Inflammatory macrophage treated with lipopolysaccharide for 1 hour (primary cell): Measurements from ENCODE around the gene PCYOX1L.

Experiments used
- DNase-seq, 2 donors: peaks; one replicate each; pipeline ENCODE4 v3.0.0-alpha.2; 2020 to 2022

PCYOX1L gene

DNA sequence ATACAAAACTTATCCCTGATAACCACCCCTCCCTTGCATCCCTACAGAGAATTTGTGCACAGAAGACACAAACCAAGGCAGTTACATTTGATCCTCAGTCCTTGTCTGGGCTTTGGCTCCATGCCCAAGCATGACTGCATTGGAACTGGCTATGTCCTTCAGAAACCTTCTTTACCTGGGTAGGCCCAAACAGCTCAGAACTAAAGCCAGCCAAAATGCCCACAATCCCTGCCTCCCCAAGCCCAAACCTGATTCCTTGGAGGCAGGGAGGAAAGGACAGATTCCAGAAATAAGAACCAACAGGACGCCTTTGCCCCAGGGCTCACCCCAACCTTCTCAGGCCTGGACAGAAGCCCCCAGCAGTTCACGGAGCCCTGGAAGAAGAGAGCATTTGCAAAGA lies 13.0 kb downstream of the PCYOX1L start:
- DNase-seq: no peak

DNA sequence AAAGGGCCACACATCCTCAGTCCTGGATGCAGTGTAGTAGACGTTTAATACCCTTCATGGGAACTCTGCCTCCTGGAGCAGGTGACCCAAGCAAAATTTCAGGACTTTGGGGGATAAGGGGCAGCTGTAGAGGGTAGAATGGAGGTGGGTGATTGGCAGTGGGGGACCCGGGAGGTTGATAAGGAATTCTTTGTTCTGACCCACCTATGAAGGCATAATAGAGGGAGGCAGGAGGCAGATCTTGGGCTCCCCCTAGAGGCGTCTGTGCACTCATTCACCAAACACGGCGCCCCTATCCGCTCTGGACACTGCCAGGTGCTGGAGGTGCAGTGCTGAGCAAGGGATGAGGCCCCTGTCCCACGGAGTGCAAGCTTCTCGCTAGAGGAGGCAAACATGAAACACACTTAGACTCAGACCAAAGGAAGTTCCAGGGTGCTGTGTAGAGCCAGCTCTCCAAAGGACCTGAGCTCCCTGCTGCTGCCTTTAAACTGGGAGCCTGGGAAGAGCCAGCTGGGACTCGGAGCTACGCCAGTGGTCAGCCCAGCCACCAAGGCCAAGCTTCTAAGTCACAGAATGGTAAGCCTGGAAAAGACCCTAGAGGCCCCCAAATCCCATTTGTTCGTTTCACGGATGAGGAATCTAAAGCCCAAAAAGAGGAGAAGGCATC lies 13.6 kb downstream of the PCYOX1L start:
- DNase-seq: peak in 1 of 2 donors; percentile 69

DNA sequence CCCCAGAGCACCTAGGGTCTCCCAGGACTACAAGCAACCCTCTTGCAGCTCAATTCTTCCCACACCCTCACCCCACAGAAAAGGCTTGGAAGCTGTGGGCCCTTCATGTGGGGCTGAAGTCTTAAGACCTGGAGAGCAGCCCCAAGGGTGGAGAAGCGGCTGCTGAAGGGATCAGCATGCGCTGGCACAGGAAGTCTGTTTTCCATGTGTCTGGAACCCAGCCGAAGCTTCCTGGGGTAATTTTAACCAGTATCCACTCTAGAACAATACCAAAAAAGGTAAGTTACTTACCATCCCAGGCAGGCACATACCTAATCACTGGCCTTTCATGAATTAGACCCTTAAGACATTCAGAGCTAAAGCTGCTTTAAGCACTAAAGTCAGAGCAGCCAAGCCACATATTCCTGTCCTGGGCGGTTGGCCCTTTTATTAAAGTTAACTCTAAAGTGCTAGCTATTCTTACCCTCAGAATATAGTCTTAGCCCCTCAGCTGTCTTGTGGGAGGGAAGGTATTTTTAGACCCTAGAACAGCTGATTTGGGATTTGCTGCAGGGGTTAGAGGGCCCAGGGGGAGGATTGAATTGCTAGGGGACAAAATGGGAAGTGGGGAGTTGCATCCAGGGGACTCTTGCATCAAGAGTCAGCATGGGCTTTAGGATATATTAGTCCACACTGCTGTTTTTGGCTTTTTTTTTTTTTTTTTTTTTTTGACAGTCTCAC lies 14.4 kb downstream of the PCYOX1L start:
- DNase-seq: no peak

DNA sequence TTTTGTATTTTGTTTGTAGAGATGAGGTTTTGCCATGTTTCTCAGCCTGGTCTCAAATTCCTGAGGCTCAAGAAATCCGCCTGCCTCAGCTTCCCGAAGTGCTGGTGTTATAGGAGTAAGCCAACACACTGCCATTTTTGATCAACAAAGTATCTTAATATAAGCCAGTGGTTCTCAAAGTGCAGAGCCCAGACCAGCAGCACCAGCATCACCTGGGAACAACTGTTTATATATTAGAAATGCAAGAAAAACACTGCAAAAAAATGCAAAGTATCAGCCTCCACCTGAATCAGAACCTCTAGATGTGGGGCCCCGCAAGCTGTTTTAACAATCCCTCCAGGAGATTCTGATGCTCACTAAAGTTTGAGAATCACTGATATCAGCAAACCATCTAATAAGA lies 15.1 kb downstream of the PCYOX1L start:
- no peak for DNase-seq

DNA sequence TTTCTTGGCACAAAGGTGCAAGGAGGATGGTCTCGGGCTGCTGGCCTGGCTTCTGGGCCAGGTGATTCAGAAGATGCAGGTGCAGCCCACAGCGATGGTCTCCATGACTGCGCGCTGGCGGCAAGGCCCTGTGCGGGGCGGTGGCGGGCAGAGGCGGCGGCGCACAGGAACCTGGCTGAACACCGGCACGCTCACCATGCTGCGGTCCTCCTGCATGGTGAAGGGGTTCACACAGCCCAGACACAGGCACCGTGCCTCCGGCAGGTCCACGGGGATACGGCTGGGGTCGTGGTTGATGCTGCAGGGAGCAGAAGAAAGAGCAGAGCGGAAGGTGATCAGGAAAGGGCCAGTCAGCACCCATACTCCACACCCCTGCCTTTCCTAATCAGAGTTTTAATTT lies 16.5 kb downstream of the PCYOX1L start:
- no peak for DNase-seq

DNA sequence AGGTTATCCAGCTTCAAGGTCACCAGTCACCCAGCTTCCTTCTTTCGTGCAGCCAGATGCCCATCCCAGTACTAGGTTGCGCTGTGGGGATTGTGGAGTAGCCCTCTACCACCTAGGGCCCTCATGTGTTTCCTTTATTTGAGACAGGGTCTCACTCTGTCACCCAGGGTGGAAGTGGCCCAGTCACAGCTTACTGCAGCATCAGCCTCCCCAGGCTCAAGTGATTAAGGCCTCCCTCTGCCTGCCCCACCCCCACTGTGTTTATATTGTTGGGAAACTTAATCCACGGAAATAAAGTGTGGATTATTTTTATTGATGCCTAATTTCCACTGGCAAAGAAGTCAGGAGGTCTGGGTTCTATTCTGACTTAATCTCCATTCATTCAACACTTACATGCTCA lies 17.0 kb downstream of the PCYOX1L start:
- no peak for DNase-seq

DNA sequence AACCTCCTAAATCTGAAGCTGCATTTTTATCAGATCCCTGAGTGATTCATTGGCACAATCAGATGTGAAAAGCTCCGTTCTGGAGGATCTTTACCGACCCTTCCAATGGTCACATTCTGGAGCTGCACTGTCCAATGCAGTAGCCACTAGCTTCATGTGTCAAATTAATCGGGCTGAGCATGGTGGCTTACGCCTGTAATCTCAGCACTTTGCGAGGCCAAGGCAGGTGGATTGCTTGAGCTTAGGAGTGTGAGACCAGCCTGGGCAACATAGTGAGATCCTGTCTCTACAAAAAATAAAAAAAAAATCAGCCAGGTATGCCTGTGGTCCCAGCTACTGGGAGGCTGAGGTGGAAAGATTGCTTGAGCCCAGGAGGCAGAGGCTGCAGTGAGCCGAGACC lies 17.6 kb downstream of the PCYOX1L start:
- DNase-seq: no peak

DNA sequence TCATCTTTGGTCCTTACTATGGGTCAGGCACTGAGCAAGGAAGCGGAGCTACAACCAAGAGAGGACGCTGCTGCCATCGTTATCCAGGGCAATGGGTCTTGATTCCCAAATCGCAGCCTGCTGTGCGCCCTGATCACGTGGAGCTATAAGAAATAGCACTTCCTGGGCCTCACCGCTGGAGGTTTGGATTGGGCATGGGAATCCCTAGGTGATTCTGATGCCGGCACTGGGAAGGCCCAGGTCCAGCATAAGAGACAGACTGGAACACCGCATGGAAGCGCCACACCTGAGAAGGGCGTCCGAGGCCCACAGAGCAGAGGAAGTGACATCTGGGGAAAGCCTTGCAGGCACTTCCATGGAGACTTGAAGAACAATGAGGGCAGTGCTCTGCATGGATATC lies 18.3 kb downstream of the PCYOX1L start:
- DNase-seq: no peak

DNA sequence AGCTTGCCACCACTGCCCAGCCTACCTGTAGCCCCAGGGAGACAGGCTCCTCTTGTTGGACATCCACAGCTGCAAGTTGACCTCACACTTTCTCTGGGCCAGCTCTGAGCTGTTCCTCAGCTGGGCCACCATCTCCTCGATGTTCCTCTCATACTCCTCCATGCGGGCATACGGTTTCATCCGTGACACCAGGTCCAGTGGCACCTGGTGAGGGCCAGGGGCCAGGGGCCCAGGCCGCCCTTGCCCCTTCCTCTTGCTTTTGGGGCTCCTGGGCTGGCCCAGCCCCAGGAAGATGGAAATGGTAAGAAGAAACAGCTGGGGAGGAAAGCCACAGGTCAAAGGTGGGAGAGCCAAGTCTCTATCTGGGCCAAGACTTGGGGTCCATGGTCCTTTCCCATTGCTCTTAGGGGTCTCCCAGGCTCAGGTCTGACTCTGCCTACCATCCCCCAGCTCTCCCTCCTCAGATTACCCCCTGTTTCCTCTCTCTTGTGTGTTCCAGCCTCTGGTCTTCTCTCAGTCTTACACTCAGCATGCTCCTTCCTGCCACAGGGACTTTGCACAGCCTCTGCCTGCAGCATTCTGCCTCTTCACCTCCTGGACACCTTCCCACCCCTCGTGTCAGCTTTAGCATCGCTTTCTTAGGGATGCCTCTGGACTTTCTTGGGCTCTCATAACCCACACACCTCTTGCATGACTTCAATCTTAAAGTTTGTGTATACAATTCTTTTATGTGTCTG lies 19.0 kb downstream of the PCYOX1L start:
- DNase-seq: no peak

DNA sequence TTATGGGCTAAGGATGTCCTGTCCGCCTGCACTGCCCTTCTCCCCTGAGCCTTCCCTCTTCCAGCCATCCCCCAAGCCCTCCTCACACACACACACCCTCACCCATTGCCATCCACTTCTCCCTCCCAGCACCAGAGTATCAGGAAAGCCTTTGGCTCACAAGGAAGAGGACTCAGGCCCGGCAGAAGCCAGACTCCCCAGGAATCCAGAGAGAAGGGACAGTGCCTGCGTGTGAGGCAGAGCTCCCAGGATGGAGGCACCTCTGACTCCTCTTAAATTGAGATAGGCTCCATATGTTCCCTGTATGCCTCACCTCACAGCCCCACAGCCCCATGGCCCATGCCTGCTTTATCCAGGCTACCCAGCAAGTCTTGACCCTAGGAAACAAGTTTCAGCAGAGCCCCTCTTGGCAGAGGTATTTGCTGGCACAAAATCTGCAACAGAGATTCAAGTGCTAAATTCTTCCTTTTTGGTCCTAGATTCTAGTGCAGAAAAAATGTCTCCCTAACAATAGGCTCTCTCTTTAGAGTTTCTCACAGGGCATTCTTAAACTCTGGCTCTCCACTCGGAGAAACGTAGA lies 20.5 kb downstream of the PCYOX1L start:
- DNase-seq: no peak

DNA sequence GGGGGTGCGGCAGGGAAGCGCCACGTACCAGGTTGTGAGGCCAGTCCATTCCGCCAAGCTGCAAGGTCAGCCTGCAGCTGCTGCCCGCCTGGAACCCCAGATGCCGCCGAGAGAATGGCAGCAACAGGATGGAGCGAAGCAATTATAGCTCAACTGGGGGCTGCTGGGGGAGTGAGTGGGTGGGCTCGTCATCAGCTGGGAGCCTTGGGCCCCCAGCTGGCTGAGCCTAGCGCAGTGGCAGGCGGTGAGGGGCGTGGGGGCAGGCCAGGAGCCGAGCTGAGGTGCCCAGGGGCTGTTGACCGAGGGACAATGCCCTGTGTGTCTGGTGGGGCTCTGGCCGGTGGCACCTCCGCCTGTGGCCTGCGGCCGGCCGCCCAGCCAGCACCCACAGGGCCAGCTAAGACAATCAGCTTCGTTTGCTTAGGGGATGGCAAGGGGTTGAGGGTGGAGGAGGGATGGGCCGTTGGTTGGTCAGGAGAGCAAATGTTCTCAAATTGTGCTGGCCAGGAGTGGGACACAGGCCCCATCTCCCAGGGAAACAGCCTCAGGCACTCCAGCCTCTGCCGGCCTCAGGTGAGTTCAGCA lies 21.4 kb downstream of the PCYOX1L start, which contains the start of gene IL17B:
Gene IL17B (minus strand): TSS at position 116 of the 585 bp plus-strand sequence. CDS start 67 bp downstream, at position 49.
- DNase-seq: no peak

DNA sequence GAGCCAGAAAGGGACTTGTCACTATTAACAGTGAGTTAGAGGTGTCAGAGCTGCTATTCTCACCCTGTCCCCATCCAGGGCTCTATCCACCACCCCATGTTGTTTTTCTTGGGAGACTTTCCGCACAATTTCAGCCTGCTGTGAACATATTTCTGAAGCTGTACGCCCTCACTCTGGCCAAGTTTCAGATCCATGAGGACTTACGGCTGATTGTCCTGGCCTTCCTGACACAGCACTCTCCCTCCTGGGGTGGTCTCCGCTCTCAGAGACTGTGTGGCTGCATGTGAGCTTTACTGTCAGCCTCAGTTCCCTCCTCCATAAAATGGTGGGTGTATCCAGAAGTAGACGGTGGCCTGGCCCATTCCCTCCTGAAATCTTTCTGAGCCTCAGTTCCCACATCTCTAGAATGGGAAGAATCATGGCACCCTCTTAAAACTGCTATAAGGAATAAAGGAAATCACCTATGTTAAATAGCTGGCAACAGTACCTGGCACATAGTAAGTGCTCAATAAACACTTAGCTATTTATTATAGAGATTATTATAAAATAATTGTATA lies 22.1 kb downstream of the PCYOX1L start:
- DNase-seq: no peak

DNA sequence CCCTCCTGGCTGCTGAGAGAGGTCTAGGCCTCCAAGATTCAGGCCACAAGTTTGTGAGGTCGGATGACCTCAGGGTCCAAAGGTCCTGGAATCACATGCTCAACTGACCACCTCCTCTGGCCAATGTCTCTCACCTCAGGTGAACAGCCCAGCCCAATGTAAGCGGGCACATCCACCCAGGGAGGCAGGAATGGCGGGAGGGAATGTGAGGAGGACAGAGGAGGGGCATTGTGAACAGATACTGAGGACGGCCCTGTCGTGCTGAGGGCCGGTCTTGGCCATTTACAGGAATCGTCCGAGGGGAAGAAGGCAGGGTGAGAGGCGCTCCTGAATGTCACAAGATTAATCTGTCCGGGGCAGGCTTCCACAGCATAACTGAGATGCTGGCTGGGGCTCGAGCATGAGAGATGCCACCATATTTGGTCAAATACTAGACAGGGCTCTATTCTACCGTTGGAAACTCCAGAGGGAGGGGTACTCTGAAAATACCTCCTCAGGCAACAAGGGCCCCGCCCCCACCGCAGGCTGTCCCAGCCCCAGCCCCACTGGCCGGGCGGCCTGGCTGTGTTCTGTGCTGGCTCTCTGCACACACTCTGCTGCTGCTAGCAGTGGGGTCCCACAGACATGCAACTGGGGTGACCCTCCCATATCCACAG lies 22.7 kb downstream of the PCYOX1L start:
- no peak for DNase-seq

DNA sequence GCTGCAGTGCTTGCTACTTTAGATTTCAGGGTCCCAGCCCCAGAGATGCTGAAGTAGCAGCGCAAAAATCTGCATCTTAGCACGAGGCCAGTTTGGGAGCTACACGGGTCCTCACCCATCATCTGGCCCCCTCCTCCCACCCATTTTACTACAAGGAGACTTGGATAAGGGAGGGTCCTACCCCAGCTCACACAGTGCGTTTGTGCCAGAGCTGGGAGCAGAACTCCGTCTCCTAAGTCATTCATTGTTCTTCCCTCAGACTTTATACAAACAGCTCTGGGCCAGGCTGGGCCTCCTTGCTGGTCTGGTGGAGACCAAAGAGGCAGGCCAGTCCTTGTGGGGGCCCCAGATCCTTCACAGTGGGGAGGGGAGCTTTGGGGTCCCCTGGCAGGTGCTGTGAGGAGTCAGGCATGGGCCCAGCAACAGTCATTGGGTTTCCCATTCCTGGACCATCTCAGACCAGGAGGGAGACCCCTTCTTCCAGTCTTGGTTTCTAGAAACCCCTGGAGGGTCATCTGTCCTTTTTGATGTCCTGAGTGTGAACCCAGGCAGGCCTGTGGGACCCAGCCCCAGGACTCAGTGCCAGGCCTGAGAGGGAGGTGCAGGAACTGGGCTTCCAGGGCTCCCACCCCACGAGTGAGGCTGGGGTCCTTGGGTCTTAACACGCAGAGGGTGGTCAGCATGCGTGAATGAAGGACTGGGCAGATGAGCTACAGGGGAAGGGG lies 23.6 kb downstream of the PCYOX1L start:
- DNase-seq: no peak

DNA sequence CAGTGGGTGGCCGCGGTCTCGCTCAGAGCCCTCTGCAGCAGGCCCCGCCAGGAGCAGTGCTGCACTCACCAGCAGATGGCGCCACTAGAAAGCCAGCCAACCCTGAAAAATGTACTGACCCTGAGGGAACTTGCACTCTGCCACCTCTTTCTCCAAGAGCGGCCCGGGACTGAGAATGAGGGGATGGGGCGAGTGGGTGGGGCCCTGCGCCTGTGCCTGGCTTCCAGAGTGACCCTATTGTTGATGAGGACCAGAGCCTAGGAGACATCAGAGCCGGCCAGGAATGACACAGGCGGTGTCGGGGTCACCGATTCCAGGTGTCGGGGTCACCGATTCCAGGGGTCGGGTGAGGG lies 24.1 kb downstream of the PCYOX1L start:
- peak; percentile 35 to 82 for DNase-seq

DNA sequence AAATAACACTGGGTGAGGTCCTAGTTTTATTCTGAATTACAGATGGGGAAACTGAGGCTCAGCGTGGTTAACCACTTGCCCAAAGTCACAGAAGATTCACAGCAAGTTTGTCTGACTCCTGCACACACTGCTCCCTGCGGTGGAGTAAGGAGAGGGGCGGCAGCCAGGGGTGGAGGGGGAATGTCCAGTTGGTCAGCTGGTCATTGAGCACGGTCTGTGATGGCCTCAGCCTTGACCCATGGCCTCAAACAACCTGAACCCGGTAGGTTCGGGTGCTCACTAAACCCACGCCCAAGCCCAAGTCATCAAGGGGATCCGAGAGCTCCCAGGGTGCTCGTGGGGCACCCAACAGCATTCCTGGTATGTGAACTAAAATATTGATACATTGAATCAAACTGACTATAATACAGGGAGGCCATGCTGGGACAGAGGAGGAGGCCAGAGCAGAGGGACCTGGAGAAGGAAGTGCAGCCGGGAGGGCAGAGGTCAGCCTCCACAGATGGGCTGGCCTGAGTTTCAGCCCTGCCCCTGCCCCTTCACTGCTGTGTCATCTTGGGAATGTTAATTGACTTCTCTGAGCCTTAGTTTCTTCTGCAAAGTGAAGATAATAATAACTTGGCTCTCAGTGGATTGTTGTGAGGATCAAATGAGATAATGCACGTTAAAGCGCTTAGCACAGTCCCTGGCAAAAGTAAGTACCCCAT lies 24.8 kb downstream of the PCYOX1L start:
- no peak for DNase-seq

DNA sequence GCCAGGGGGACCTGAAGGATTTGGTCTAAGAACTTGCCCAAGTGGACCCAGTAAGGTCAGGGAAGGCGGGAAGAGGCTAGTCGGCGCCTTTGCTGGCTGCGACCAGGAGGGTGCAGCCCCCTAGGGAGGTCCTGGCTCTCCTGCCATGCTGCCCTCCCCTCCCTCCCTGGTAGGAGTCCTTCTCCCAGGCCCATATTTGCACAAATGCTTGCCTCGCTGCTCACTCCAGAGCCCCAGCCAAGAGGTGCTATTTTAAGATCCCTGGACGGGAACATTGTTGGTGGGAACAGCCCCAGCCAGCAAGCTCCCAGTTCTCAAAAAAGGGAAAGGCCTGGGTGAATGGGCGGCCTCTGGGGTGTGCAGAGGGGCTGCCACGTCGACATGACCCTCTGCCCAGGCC lies 25.6 kb downstream of the PCYOX1L start:
- no peak for DNase-seq

DNA sequence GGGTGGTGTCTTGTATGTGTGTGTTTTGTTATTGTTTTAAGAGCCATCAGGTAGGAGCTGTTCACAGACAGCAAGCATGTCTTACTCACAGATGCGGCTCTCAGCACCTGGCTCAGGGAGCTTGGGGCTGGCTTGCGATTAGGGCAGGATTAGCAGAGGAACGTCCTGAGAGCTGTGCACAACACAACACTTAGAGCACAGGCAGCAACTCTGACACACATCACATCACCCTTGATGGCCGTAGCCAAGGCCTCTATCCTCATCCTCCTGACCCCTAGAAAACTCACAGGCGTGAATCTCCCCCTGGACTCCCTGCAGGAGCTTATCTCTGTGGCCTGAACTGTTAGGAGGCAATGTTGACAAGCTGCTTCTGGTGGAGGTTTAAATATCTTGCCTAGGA lies 28.3 kb downstream of the PCYOX1L start:
- DNase-seq: no peak

DNA sequence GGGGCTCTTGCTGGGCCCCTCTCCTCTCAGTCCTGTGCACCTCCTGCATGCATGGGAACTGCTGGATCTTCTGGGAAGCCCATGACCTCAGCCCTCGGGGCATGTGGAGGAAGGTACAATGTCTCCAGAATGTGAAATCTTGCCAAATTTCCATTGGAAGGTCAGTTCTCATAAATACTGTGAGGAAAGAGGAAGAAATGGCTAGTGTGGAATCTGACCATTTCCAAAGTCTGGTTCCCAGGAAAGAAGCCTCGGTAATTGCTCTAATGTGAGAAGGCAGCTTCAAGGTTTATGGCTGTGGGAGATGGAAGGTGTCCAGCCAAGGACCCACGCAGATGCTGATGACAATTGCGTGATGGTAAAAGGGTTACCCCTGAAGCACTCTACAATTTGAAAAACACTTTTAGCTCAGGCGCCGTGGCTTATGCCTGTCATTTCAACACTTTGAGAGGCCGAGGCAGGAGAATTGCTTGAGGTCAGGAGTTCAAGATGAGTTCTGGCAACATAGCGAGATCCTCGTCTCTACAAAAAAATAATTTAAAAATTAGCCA lies 29.3 kb downstream of the PCYOX1L start:
- peak in 1 of 2 donors; percentile 17 for DNase-seq

DNA sequence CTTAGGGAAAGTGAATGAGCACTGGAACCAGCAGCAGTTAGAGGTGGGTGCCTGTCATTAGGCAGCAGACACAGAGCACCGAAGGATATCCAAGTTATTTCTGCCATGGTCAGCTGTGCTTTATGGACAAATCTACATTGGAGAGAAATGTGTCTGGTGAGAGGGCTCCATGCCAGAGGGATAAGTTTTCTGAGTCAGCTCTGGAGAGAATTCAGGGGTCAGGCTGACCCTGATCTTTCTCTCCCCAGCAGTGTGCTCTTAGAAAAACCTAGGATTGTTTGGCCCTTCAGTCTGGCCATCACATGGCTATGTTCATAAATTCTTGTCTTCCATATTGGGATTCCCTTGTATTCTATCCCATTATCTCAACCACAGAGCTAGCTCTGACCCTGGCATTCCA lies 30.1 kb downstream of the PCYOX1L start:
- no peak for DNase-seq
